Neural cell (in vitro differentiated cells): Measurements from ENCODE around the gene PCDHAC2. TPM values are rescaled to one million over a fixed set of nuclear protein-coding genes. Genes with fewer than 3 reads are reported as not detected.

Experiments
- H2AFZ ChIP-seq: fragments of 200-600, 300-800 bp; sonication (generic), shearing (Covaris generic); 2 replicates; pipeline ENCODE4 v1.6.0; 2014; ENCODE audit warnings: low read depth, mild to moderate bottlenecking, antibody characterized with exemption, low read length, moderate library complexity
- H3F3A ChIP-seq: fragments of 200-600 bp; shearing (Covaris generic); 2 replicates; pipeline ENCODE4 v1.6.1; 2016; ENCODE audit warnings: mild to moderate bottlenecking, moderate library complexity, mixed read lengths, antibody characterized with exemption, low read length; ENCODE audit not compliant: insufficient read depth, poor library complexity, severe bottlenecking
- H3K27ac ChIP-seq: fragments of 200-600, 300-800 bp; sonication (generic), shearing (Covaris generic); 2 replicates; pipeline ENCODE4 v1.5.1; 2014; ENCODE audit warnings: mild to moderate bottlenecking, low read length, moderate library complexity
- H3K27me3 ChIP-seq: fragments of 300-800, 200-600 bp; sonication (generic), shearing (Covaris generic); 2 replicates; pipeline ENCODE4 v1.6.0; 2014; ENCODE audit warnings: mild to moderate bottlenecking, low read depth, low read length, moderate library complexity; ENCODE audit not compliant: insufficient read depth
- H3K36me3 ChIP-seq: fragments of 300-800, 200-600 bp; sonication (generic), shearing (Covaris generic); 2 replicates; pipeline ENCODE4 v1.5.1; 2014; ENCODE audit warnings: mild to moderate bottlenecking, antibody characterized with exemption, low read length, moderate library complexity; ENCODE audit not compliant: insufficient read depth
- H3K4me2 ChIP-seq: fragments of 300-800, 200-600 bp; sonication (generic), shearing (Covaris generic); 2 replicates; pipeline ENCODE4 v1.6.0; 2014; ENCODE audit warnings: mild to moderate bottlenecking, low read length
- H3K4me3 ChIP-seq: fragments of 300-800, 200-600 bp; sonication (generic), shearing (Covaris generic); 2 replicates; pipeline ENCODE4 v1.5.1; 2014; ENCODE audit warnings: mild to moderate bottlenecking, low read length, moderate library complexity
- H3K79me2 ChIP-seq: fragments of 200-600 bp; shearing (Covaris generic); replicated peaks from 2 replicates; pipeline ENCODE4 v1.6.0; 2014; ENCODE audit warnings: mild to moderate bottlenecking, low read length, moderate library complexity; ENCODE audit not compliant: insufficient read depth
- H3K9ac ChIP-seq: fragments of 300-800, 200-600 bp; sonication (generic), shearing (Covaris generic); 2 replicates; pipeline ENCODE4 v1.6.1; 2016; ENCODE audit warnings: mild to moderate bottlenecking, low read length, mixed read lengths
- H3K9me2 ChIP-seq: fragments of 200-600 bp; shearing (Covaris generic); 2 replicates; pipeline ENCODE4 v1.6.1; 2016; ENCODE audit warnings: mild to moderate bottlenecking, low read length, mixed read lengths; ENCODE audit not compliant: insufficient read depth
- H3K9me3 ChIP-seq: fragments of 200-600, 300-800 bp; sonication (generic), shearing (Covaris generic); 2 replicates; pipeline ENCODE4 v1.6.1; 2016; ENCODE audit warnings: mild to moderate bottlenecking, mixed run types, low read length, moderate library complexity, mixed read lengths
- H4K20me1 ChIP-seq: fragments of 200-600 bp; shearing (Covaris generic); 2 replicates; pipeline ENCODE4 v1.6.1; 2016; ENCODE audit warnings: mild to moderate bottlenecking, mixed run types; ENCODE audit not compliant: insufficient read depth
- EP300 ChIP-seq: fragments of 450-650 bp; conservative IDR thresholded peaks from 2 replicates; pipeline ENCODE4 v1.6.1; 2014; ENCODE audit warnings: antibody characterized with exemption, mild to moderate bottlenecking, moderate library complexity; ENCODE audit not compliant: poor library complexity, severe bottlenecking
- EZH2 ChIP-seq: fragments of 200-600, 300-800 bp; shearing (Covaris generic), sonication (generic); IDR thresholded peaks from 2 replicates; pipeline ENCODE4 v1.6.1; 2014; ENCODE audit warnings: antibody characterized with exemption, low read length, borderline replicate concordance, mild to moderate bottlenecking; ENCODE audit not compliant: insufficient read depth, poor library complexity, severe bottlenecking
- MXI1 ChIP-seq: fragments of 450-650 bp; conservative IDR thresholded peaks from 2 replicates; pipeline ENCODE4 v1.6.1; 2014; ENCODE audit warnings: antibody characterized with exemption, mild to moderate bottlenecking; ENCODE audit not compliant: poor library complexity, severe bottlenecking
- POLR2AphosphoS5 ChIP-seq: IDR thresholded peaks from 2 replicates; pipeline ENCODE4 v1.6.1; 2012
- RAD21 ChIP-seq: fragments of 450-650 bp; conservative IDR thresholded peaks from 2 replicates; pipeline ENCODE4 v1.6.1; 2014; ENCODE audit warnings: antibody characterized with exemption, mild to moderate bottlenecking, moderate library complexity
- SMC3 ChIP-seq: fragments of 450-650 bp; conservative IDR thresholded peaks from 2 replicates; pipeline ENCODE4 v1.6.1; 2014; ENCODE audit warnings: antibody characterized with exemption, mild to moderate bottlenecking, moderate library complexity; ENCODE audit not compliant: poor library complexity
- TAF1 ChIP-seq: IDR thresholded peaks from 2 replicates; pipeline ENCODE4 v1.6.1; 2012; ENCODE audit warnings: low read depth
- polyA plus RNA-seq: library from polyadenylated mRNA; depleted of rRNA; stranded (reverse); fragments of >200 nt; gene quantifications from 2 replicates; pipeline ENCODE4 v1.2.3, GENCODE V29; 2014
- TF ChIP-seq, protein P1 (sequence below): fragments of 450-650 bp; IDR thresholded peaks from 2 replicates; pipeline ENCODE4 v1.5.1; 2014; ENCODE audit warnings: antibody characterized with exemption, mild to moderate bottlenecking, moderate library complexity; ENCODE audit not compliant: poor library complexity, severe bottlenecking
- TF ChIP-seq, protein P2 (sequence below): IDR thresholded peaks from 2 replicates; pipeline ENCODE4 v1.6.1; 2012; ENCODE audit warnings: borderline replicate concordance

PCDHAC2 gene
- polyA plus RNA-seq, 1 donor from 2014 or later, result 7.6 TPM

DNA sequence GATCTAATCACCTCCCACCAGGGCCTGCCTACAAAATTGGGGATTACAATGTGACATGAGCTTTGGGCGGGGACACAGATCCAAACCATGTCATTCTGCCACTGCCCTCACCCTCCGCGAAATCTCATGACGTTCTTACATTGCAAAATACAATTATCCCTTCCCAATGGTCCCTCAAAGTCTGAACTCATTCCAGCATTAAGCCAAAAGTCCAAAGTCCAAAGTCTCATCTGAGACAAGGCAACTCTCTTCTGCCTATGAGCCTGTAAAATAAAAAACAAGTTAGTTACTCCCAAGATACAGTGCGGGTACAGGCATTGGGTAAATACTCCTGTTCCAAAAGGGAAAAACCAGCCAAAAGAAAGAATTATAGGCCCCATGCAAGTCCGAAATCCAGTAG, 14.6 kb upstream of the PCDHAC2 start:
- H3K4me3 ChIP-seq, result no peak overlapping the region
- no peaks in the 10 kb centered on the region for H4K20me1 ChIP-seq
- no peaks in the 10 kb centered on the region for H3K9me3 ChIP-seq
- H3F3A ChIP-seq, result no peaks in the 10 kb centered on the region
- H2AFZ ChIP-seq, result no peak overlapping the region
- H3K36me3 ChIP-seq, result no peaks in the 10 kb centered on the region
- H3K9ac ChIP-seq, result no peak overlapping the region
- no peaks in the 10 kb centered on the region for H3K9me2 ChIP-seq
- no peak overlapping the region for H3K27ac ChIP-seq
- H3K27me3 ChIP-seq, result no peaks in the 10 kb centered on the region
- no peak overlapping the region for H3K4me2 ChIP-seq
- peaks cover 23% of the 10 kb centered on the region for H3K79me2 ChIP-seq
- no peak for TF ChIP-seq TAF1
- no peak for TF ChIP-seq SMC3
- TF ChIP-seq, protein P1, sequence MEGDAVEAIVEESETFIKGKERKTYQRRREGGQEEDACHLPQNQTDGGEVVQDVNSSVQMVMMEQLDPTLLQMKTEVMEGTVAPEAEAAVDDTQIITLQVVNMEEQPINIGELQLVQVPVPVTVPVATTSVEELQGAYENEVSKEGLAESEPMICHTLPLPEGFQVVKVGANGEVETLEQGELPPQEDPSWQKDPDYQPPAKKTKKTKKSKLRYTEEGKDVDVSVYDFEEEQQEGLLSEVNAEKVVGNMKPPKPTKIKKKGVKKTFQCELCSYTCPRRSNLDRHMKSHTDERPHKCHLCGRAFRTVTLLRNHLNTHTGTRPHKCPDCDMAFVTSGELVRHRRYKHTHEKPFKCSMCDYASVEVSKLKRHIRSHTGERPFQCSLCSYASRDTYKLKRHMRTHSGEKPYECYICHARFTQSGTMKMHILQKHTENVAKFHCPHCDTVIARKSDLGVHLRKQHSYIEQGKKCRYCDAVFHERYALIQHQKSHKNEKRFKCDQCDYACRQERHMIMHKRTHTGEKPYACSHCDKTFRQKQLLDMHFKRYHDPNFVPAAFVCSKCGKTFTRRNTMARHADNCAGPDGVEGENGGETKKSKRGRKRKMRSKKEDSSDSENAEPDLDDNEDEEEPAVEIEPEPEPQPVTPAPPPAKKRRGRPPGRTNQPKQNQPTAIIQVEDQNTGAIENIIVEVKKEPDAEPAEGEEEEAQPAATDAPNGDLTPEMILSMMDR, result no peak
- TF ChIP-seq EP300, result no peak
- no peak for TF ChIP-seq POLR2AphosphoS5
- TF ChIP-seq, protein P2, sequence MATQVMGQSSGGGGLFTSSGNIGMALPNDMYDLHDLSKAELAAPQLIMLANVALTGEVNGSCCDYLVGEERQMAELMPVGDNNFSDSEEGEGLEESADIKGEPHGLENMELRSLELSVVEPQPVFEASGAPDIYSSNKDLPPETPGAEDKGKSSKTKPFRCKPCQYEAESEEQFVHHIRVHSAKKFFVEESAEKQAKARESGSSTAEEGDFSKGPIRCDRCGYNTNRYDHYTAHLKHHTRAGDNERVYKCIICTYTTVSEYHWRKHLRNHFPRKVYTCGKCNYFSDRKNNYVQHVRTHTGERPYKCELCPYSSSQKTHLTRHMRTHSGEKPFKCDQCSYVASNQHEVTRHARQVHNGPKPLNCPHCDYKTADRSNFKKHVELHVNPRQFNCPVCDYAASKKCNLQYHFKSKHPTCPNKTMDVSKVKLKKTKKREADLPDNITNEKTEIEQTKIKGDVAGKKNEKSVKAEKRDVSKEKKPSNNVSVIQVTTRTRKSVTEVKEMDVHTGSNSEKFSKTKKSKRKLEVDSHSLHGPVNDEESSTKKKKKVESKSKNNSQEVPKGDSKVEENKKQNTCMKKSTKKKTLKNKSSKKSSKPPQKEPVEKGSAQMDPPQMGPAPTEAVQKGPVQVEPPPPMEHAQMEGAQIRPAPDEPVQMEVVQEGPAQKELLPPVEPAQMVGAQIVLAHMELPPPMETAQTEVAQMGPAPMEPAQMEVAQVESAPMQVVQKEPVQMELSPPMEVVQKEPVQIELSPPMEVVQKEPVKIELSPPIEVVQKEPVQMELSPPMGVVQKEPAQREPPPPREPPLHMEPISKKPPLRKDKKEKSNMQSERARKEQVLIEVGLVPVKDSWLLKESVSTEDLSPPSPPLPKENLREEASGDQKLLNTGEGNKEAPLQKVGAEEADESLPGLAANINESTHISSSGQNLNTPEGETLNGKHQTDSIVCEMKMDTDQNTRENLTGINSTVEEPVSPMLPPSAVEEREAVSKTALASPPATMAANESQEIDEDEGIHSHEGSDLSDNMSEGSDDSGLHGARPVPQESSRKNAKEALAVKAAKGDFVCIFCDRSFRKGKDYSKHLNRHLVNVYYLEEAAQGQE, result no peak
- no peak for TF ChIP-seq MXI1
- no peak for TF ChIP-seq RAD21
- TF ChIP-seq EZH2, result no peak

- Histone ChIP-seq H3K4me3 (no peak overlapping the region), H2AFZ (no peak overlapping the region), H4K20me1 (no peaks in the 10 kb centered on the region), H3K4me2 (no peak overlapping the region), H3K79me2 (peaks cover 37% of the 10 kb centered on the region), H3F3A (no peaks in the 10 kb centered on the region), H3K27ac (no peak overlapping the region), H3K36me3 (no peaks in the 10 kb centered on the region), H3K27me3 (no peaks in the 10 kb centered on the region), H3K9ac (no peak overlapping the region), H3K9me3 (no peaks in the 10 kb centered on the region), H3K9me2 (no peaks in the 10 kb centered on the region)
- no peak for TF ChIP-seq RAD21
- TF ChIP-seq POLR2AphosphoS5, result no peak
- TF ChIP-seq SMC3, result no peak
- TF ChIP-seq EZH2, result no peak
- TF ChIP-seq, protein P2, result no peak
- TF ChIP-seq, protein P1, result no peak
- no peak for TF ChIP-seq TAF1
- TF ChIP-seq MXI1, result no peak
- TF ChIP-seq EP300, result no peak
Measured at GRCh38 chr5:140953234-140953633, 13.0 kb upstream of the PCDHAC2 start.
